Activated CD4-positive, CD25-positive, alpha-beta regulatory T cell treated with anti-CD3 and anti-CD28 coated beads, Interleukin-2, amount 50 U/mL, for 16 hours (primary cell): ENCODE results near the gene SPNS2.

Experiments used
- DNase-seq: peaks from one replicate; pipeline ENCODE4 v3.0.0-alpha.2; 2020; ENCODE audit warnings: low read depth, low spot score

Gene SPNS2

GRCh38 chr17:4536742-4537411 is 38.2 kb downstream of the SPNS2 start:
- DNase-seq: no peak

- no peak for DNase-seq
Observed at GRCh38 chr17:4537451-4538235, 39.0 kb downstream of the SPNS2 start.

GRCh38 chr17:4538236-4539002 is 39.7 kb downstream of the SPNS2 start:
- no peak for DNase-seq

- no peak for DNase-seq
Observed at GRCh38 chr17:4539025-4539424, 40.3 kb downstream of the SPNS2 start.

GRCh38 chr17:4539576-4540223 is 41.0 kb downstream of the SPNS2 start:
- DNase-seq: no peak

- no peak for DNase-seq
Observed at GRCh38 chr17:4540224-4540651, 41.6 kb downstream of the SPNS2 start.

- DNase-seq: no peak
Observed at GRCh38 chr17:4540687-4541327, 42.1 kb downstream of the SPNS2 start.

- DNase-seq: no peak
Observed at GRCh38 chr17:4541328-4542002, 42.8 kb downstream of the SPNS2 start.

- DNase-seq: no peak
Observed at GRCh38 chr17:4542003-4542725, 43.5 kb downstream of the SPNS2 start.

GRCh38 chr17:4542726-4543191 is 44.1 kb downstream of the SPNS2 start:
- no peak for DNase-seq

- DNase-seq: no peak
Observed at GRCh38 chr17:4543557-4544026, 44.9 kb downstream of the SPNS2 start.

- no peak for DNase-seq
Observed at GRCh38 chr17:4544135-4544950, 45.7 kb downstream of the SPNS2 start.

GRCh38 chr17:4544951-4545216 is 46.2 kb downstream of the SPNS2 start:
- no peak for DNase-seq

GRCh38 chr17:4545217-4545951 is 46.7 kb downstream of the SPNS2 start:
- DNase-seq: no peak

GRCh38 chr17:4547118-4547906 is 48.6 kb downstream of the SPNS2 start:
- no peak for DNase-seq

- no peak for DNase-seq
Observed at GRCh38 chr17:4548061-4548461, 49.4 kb downstream of the SPNS2 start.

GRCh38 chr17:4548721-4549531 is 50.2 kb downstream of the SPNS2 start:
- DNase-seq: no peak
